ENCODE measurements around the gene WDR1. TPM values are rescaled to one million over a fixed set of nuclear protein-coding genes. Genes with fewer than 3 reads are reported as not detected.

The WDR1 gene
- total RNA-seq, 2 experiments from 2014 or later, result 371 to 372 TPM

- H3K36me3 Mint-ChIP-seq, result peaks cover 53% of the 10 kb centered on the region
These were observed 10.1 kb downstream of the WDR1 start for GRCh38 chr4:10106421-10107039.

GRCh38 chr4:10105920-10106319 lies 10.7 kb downstream of the WDR1 start:
- Mint-ChIP-seq H3K4me1 (peaks cover 89% of the 10 kb centered on the region), H3K27ac (peak overlapping the region; percentile 79), H3K9me3 (no peaks in the 10 kb centered on the region), H3K4me3 (peak overlapping the region; percentile 51), H3K36me3 (peaks cover 47% of the 10 kb centered on the region), H3K27me3 (no peaks in the 10 kb centered on the region)
- DNase-seq (no peak), ATAC-seq (ENCODE audit: low read depth) (no peak)
- POLR2A ChIA-PET, result interaction anchor here (0.7 to 7.6 kb wide), 4 partner anchors 8 to 12 kb away, joined by 3 to 44 read pairs (median 22); partner anchors contain the start of gene WDR1

More at GRCh38 chr4:10106421-10107039, 10.1 kb downstream of the WDR1 start:
- POLR2A ChIA-PET, result interaction anchor here (1.0 to 7.6 kb wide), 3 partner anchors 9 to 11 kb away, joined by 3 to 44 read pairs (median 40); partner anchors contain the start of gene WDR1
- peak; percentile 69 for ATAC-seq (ENCODE audit: low read depth)
- DNase-seq, result no peak
- H3K9me3 Mint-ChIP-seq, result no peaks in the 10 kb centered on the region
- H3K4me1 Mint-ChIP-seq, result peaks cover 90% of the 10 kb centered on the region
- peak overlapping the region; percentile 51 for H3K4me3 Mint-ChIP-seq
- no peaks in the 10 kb centered on the region for H3K27me3 Mint-ChIP-seq
- peak overlapping the region; percentile 79 for H3K27ac Mint-ChIP-seq

DNA sequence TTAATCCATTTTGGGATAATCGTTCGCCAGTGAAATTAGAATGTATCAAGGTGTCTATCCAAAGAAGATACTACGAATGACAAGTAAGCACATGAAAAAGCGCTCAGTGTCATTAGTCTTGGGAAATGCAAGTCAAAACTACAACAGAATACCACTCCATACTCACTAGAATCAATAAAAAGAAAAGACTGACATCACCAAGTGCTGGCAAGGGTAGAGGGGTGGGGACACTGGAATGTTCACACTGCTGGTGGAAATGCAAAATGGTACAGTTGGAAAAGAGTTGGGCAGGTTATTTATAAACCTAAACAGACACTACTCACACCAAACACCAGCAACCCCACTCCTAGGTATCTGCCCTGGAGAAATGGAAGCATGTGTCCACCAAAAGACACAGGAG lies 11.2 kb downstream of the WDR1 start:
- Mint-ChIP-seq H3K4me3 (peak overlapping the region; percentile 38), H3K36me3 (peaks cover 47% of the 10 kb centered on the region), H3K27ac (peak overlapping the region; percentile 79), H3K4me1 (peaks cover 90% of the 10 kb centered on the region), H3K27me3 (no peaks in the 10 kb centered on the region), H3K9me3 (no peaks in the 10 kb centered on the region)
- ATAC-seq (ENCODE audit: low read depth) (no peak), DNase-seq (no peak)
- POLR2A ChIA-PET, result interaction anchor here (0.7 to 7.6 kb wide), 3 partner anchors 9 to 12 kb away, joined by 3 to 44 read pairs (median 40); partner anchors contain the start of gene WDR1

- Mint-ChIP-seq H3K27ac (peak overlapping the region; percentile 79), H3K9me3 (no peaks in the 10 kb centered on the region), H3K4me1 (peaks cover 90% of the 10 kb centered on the region), H3K27me3 (no peaks in the 10 kb centered on the region), H3K4me3 (peak overlapping the region; percentile 38), H3K36me3 (peaks cover 47% of the 10 kb centered on the region)
- no peak for ATAC-seq (ENCODE audit: low read depth)
- POLR2A ChIA-PET, result interaction anchor here (0.8 to 7.6 kb wide), 3 partner anchors 9 to 13 kb away, joined by 3 to 44 read pairs (median 40); partner anchors contain the start of gene WDR1
- no peak for DNase-seq
These were observed 11.7 kb downstream of the WDR1 start for GRCh38 chr4:10104991-10105276.

- peaks cover 90% of the 10 kb centered on the region for H3K4me1 Mint-ChIP-seq
- DNase-seq (no peak), ATAC-seq (ENCODE audit: low read depth) (no peak)
- no peaks in the 10 kb centered on the region for H3K27me3 Mint-ChIP-seq
- H3K27ac Mint-ChIP-seq, result peak overlapping the region; percentile 79
- POLR2A ChIA-PET, result interaction anchor here (0.8 to 7.6 kb wide), 5 partner anchors 9 to 13 kb away, joined by 3 to 44 read pairs (median 37); partner anchors contain the start of gene WDR1
- H3K36me3 Mint-ChIP-seq, result peaks cover 47% of the 10 kb centered on the region
- no peaks in the 10 kb centered on the region for H3K9me3 Mint-ChIP-seq
- H3K4me3 Mint-ChIP-seq, result peak overlapping the region; percentile 38
These were observed 12.2 kb downstream of the WDR1 start for GRCh38 chr4:10104211-10104990.

GRCh38 chr4:10102474-10103332 lies 13.9 kb downstream of the WDR1 start:
- no peaks in the 10 kb centered on the region for H3K9me3 Mint-ChIP-seq
- DNase-seq (no peak), ATAC-seq (ENCODE audit: low read depth) (no peak)
- H3K36me3 Mint-ChIP-seq, result peaks cover 46% of the 10 kb centered on the region
- peak overlapping the region; percentile 74 for H3K27ac Mint-ChIP-seq
- H3K4me3 Mint-ChIP-seq, result no peak overlapping the region
- H3K4me1 Mint-ChIP-seq, result peaks cover 88% of the 10 kb centered on the region
- no peaks in the 10 kb centered on the region for H3K27me3 Mint-ChIP-seq
- POLR2A ChIA-PET, result interaction anchor here (1.0 to 5.0 kb wide), 4 partner anchors 7 to 15 kb away, joined by 3 to 37 read pairs (median 3); partner anchors contain the start of gene WDR1

GRCh38 chr4:10101671-10102473 lies 14.7 kb downstream of the WDR1 start:
- Mint-ChIP-seq H3K4me3 (peak overlapping the region; percentile 22), H3K27me3 (no peaks in the 10 kb centered on the region), H3K4me1 (peaks cover 89% of the 10 kb centered on the region), H3K9me3 (no peaks in the 10 kb centered on the region), H3K36me3 (peaks cover 46% of the 10 kb centered on the region), H3K27ac (peak overlapping the region; percentile 87)
- DNase-seq, result no peak
- POLR2A ChIA-PET, result interaction anchor here (1.0 to 5.0 kb wide), 3 partner anchors 9 to 16 kb away, joined by 3 to 37 read pairs (median 3); partner anchors contain the start of gene WDR1
- ATAC-seq (ENCODE audit: low read depth), result no peak

- peaks cover 49% of the 10 kb centered on the region for H3K36me3 Mint-ChIP-seq
- H3K27ac Mint-ChIP-seq, result peak overlapping the region; percentile 87
- POLR2A ChIA-PET, result interaction anchor here (1.3 to 5.0 kb wide), 2 partner anchors 8 to 17 kb away, joined by 3 to 37 read pairs; partner anchors contain the start of gene WDR1
- peak; percentile 8 for ATAC-seq (ENCODE audit: low read depth)
- peak overlapping the region; percentile 71 for H3K4me3 Mint-ChIP-seq
- H3K9me3 Mint-ChIP-seq, result no peaks in the 10 kb centered on the region
- H3K4me1 Mint-ChIP-seq, result peaks cover 91% of the 10 kb centered on the region
- DNase-seq, result no peak
- no peaks in the 10 kb centered on the region for H3K27me3 Mint-ChIP-seq
These were observed 15.8 kb downstream of the WDR1 start for GRCh38 chr4:10100734-10101216.

DNA sequence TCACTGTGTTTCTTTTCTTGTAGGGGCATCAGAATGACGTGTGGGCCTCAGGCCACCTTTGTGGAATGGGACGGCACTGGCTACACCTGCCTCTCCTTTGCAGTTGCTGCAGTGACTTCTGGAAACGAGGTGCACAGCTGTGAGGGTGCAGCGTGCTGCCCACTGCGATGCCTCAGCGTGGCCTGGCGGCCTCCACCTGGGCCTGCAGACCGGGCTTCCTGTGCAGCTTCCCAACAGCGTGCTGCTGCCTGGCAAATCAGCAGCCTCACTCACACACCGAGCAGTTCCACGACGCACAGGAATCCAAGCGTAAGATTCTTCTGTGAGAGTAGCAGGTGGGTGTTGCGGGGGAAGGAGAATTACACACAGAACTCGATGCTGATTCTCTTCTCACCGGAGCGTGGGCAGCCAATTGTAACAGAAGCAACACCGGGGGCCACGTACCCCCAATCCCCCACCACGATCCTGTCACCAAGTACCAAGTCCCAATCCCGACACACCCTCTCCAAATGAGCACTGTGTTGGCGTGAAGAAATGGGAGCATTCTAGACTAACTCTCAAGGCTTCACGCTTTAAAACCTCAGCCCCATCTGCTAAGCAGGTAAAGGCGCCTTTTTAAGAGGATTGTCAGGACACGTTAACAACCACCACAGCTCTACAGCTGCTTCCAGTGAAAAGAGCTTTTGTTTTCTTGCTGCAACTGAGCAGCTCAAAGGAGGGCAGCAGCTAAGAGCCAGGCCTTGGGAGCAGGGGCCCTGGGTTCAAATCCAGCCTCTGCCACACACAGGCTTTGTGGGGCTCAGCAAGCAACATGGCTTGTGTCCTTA lies 16.9 kb downstream of the WDR1 start:
- H3K36me3 Mint-ChIP-seq, result peaks cover 39% of the 10 kb centered on the region
- H3K9me3 Mint-ChIP-seq, result no peaks in the 10 kb centered on the region
- ATAC-seq (ENCODE audit: low read depth) (peak; percentile 8), DNase-seq (peak; percentile 56)
- H3K27me3 Mint-ChIP-seq, result no peaks in the 10 kb centered on the region
- POLR2A ChIA-PET, result interaction anchor here (1.3 to 5.0 kb wide), 2 partner anchors 9 to 18 kb away, joined by 3 to 37 read pairs; partner anchors contain the start of gene WDR1
- peaks cover 90% of the 10 kb centered on the region for H3K4me1 Mint-ChIP-seq
- H3K4me3 Mint-ChIP-seq, result peak overlapping the region; percentile 71
- H3K27ac Mint-ChIP-seq, result peak overlapping the region; percentile 87

DNA sequence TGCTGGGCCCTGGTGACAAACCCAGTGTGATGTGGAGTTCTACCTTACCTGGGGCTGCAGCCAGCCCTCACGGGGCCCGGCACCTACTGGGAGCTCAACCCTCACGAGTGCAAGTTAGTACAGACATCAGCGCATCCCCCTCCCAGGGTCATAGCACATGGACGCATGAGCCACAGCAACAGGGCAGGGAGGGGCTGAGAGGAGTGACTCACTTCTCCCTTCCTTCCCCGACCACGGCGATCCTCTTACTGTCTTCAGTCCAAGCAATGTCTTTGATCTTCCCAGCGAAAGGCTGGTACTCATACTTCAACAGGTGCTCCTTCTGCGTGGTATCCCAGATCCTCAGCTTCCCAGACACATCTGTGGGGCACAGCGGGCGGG lies 17.8 kb downstream of the WDR1 start:
- no peaks in the 10 kb centered on the region for H3K9me3 Mint-ChIP-seq
- H3K27ac Mint-ChIP-seq, result peak overlapping the region; percentile 87
- ATAC-seq (ENCODE audit: low read depth), result no peak
- no peak for DNase-seq
- H3K27me3 Mint-ChIP-seq, result no peaks in the 10 kb centered on the region
- H3K4me3 Mint-ChIP-seq, result no peak overlapping the region
- POLR2A ChIA-PET, result interaction anchor here (1.1 to 7.2 kb wide), 2 partner anchors 19 to 89 kb away, joined by 3 to 104 read pairs; partner anchors contain the start of gene WDR1
- peaks cover 89% of the 10 kb centered on the region for H3K4me1 Mint-ChIP-seq
- peaks cover 40% of the 10 kb centered on the region for H3K36me3 Mint-ChIP-seq
